Ishikawa (cell line): ENCODE measurements around the gene STX18.

Experiments used
- CEBPB ChIP-seq: IDR thresholded peaks from 2 replicates; pipeline ENCODE4 v1.6.1; 2012
- CREB1 ChIP-seq: IDR thresholded peaks from 2 replicates; pipeline ENCODE4 v1.6.1; 2012; ENCODE audit warnings: low read depth
- EGR1 ChIP-seq: IDR thresholded peaks from 2 replicates; pipeline ENCODE4 v1.6.1; 2012
- EP300 ChIP-seq: IDR thresholded peaks from 2 replicates; pipeline ENCODE4 v1.6.1; 2012; ENCODE audit warnings: borderline replicate concordance
- FOXM1 ChIP-seq: IDR thresholded peaks from 2 replicates; pipeline ENCODE4 v1.6.1; 2012; ENCODE audit warnings: low read depth, borderline replicate concordance
- NFIC ChIP-seq: IDR thresholded peaks from 2 replicates; pipeline ENCODE4 v1.6.1; 2012
- RAD21 ChIP-seq: IDR thresholded peaks from 2 replicates; pipeline ENCODE4 v1.6.1; 2012; ENCODE audit warnings: low read depth
- TAF1 ChIP-seq: IDR thresholded peaks from 2 replicates; pipeline ENCODE4 v1.6.1; 2012; ENCODE audit warnings: low read depth, mild to moderate bottlenecking
- TCF12 ChIP-seq: IDR thresholded peaks from 2 replicates; pipeline ENCODE4 v1.6.1; 2012; ENCODE audit warnings: low read depth
- TEAD4 ChIP-seq: IDR thresholded peaks from 2 replicates; pipeline ENCODE4 v1.6.1; 2012
- YY1 ChIP-seq: IDR thresholded peaks from 2 replicates; pipeline ENCODE4 v1.6.1; 2012; ENCODE audit warnings: low read depth
- ZBTB7A ChIP-seq: IDR thresholded peaks from 2 replicates; pipeline ENCODE4 v1.6.1; 2012; ENCODE audit warnings: low read depth
- TF ChIP-seq, protein P1 (sequence below): IDR thresholded peaks from 2 replicates; pipeline ENCODE4 v1.6.1; 2012
- TF ChIP-seq, protein P2 (sequence below): IDR thresholded peaks from 2 replicates; pipeline ENCODE4 v1.6.1; 2012
- TF ChIP-seq, protein P3 (sequence below): IDR thresholded peaks from 2 replicates; pipeline ENCODE4 v1.6.1; 2012; ENCODE audit warnings: low read depth, mild to moderate bottlenecking

The STX18 gene

DNA sequence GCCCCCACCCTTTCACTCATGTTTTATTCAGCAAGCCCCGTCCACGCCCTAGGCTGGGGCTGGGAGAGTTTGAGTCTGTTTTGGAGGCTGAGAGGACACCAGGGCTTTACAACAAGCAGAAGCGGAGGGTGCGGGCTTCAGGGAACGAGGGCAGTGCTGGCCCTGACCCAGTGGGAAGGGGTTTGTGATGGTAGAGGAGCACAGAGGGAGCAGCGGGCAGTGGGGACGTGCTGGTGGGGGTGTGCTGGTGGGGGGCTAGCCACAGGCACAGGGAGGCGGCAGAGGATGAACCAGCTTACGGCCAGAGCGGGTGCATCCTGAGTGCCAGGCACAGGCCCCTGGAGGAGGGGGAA, 128.5 kb downstream of the STX18 start:
- TF ChIP-seq NFIC (no peak), CREB1 (no peak), TCF12 (no peak), CEBPB (no peak), ZBTB7A (no peak), EP300 (no peak), TAF1 (no peak)
- TF ChIP-seq, protein P1, sequence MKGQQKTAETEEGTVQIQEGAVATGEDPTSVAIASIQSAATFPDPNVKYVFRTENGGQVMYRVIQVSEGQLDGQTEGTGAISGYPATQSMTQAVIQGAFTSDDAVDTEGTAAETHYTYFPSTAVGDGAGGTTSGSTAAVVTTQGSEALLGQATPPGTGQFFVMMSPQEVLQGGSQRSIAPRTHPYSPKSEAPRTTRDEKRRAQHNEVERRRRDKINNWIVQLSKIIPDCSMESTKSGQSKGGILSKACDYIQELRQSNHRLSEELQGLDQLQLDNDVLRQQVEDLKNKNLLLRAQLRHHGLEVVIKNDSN = no peak
- TF ChIP-seq, protein P2, sequence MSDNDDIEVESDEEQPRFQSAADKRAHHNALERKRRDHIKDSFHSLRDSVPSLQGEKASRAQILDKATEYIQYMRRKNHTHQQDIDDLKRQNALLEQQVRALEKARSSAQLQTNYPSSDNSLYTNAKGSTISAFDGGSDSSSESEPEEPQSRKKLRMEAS = no peak
- TF ChIP-seq, protein P3, sequence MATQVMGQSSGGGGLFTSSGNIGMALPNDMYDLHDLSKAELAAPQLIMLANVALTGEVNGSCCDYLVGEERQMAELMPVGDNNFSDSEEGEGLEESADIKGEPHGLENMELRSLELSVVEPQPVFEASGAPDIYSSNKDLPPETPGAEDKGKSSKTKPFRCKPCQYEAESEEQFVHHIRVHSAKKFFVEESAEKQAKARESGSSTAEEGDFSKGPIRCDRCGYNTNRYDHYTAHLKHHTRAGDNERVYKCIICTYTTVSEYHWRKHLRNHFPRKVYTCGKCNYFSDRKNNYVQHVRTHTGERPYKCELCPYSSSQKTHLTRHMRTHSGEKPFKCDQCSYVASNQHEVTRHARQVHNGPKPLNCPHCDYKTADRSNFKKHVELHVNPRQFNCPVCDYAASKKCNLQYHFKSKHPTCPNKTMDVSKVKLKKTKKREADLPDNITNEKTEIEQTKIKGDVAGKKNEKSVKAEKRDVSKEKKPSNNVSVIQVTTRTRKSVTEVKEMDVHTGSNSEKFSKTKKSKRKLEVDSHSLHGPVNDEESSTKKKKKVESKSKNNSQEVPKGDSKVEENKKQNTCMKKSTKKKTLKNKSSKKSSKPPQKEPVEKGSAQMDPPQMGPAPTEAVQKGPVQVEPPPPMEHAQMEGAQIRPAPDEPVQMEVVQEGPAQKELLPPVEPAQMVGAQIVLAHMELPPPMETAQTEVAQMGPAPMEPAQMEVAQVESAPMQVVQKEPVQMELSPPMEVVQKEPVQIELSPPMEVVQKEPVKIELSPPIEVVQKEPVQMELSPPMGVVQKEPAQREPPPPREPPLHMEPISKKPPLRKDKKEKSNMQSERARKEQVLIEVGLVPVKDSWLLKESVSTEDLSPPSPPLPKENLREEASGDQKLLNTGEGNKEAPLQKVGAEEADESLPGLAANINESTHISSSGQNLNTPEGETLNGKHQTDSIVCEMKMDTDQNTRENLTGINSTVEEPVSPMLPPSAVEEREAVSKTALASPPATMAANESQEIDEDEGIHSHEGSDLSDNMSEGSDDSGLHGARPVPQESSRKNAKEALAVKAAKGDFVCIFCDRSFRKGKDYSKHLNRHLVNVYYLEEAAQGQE = no peak

DNA sequence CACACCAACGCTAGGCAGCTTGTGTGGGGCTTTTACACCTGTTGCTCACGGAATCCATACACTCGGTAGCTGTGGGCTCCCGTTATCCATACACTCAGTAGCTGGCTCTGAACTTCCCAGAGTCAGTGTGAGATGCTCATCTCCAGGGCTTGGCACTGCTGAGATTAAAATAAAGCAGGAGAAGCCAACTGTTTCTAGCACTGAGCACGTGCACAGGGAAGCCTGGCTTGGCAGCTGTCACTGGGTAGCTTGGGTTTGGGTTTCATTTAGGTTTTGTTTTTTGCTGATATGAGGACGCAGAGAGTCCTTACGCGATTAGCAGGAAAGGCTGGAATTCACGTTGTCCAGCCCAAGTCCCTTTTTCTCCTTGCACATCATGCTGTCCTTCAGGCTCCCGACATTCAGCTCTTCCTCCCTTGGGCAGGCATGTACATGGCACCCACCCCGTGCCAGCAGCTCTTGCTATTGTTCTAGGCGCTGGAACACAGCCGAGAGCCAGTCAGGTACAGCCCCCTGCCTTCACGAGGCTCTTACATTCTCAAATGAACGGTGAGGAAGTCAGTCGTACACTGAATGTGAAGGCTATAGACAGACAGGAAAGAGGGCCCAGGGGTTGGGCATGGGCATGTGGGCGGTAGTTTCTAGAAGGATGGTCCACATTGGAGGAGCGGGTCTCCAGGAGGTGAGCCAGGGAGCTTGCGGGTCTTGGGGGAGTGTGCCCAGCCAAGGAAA, 129.0 kb downstream of the STX18 start:
- TF ChIP-seq, protein P3 = no peak
- TF ChIP-seq CREB1 = no peak
- TF ChIP-seq RAD21 = no peak
- no peak for TF ChIP-seq FOXM1
- TF ChIP-seq, protein P1 = no peak
- no peak for TF ChIP-seq TAF1
- no peak for TF ChIP-seq CEBPB
- no peak for TF ChIP-seq TCF12
- no peak for TF ChIP-seq EP300

DNA sequence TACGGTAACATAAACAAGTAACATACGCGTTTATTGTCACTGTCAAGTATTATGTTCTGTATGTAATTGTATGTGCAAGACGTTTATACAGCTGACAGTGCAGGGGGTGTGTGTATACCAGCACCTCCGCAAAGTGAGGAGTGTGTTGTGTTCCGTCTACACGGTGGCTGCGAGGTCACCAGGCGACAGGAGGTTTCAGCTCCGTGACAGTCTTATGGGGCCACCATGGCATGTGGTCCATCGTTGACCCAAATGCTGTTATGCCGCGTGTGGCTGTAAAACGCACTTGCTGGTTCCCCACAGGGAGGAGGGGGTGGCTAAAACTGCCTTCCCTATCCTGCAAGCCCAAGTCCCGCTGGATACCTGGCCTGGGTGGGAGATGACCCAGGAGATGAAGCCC, 129.9 kb downstream of the STX18 start:
- TF ChIP-seq RAD21 = no peak
- TF ChIP-seq TEAD4 = no peak
- TF ChIP-seq CREB1 = no peak

DNA sequence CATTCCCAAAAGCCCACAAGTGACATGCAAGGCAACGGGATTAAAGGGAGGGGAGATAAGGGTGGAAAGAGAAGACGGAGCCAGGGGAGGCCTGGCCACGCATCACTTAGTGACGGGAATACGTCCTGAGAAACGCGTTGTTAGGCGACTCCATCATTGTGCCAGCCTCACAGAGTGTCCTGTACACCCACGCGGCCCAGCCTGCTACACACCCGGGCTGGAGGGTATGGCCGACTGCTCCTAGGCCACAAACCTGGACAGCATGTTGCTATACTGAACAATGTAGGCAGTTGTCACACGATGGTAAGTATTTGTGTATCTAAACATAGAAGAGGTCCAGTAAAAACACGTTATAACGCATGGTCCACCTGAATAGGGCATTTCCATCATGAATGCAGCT, 131.6 kb downstream of the STX18 start:
- TF ChIP-seq, protein P1 = no peak
- TF ChIP-seq RAD21 = no peak
- TF ChIP-seq, protein P2 = no peak
- TF ChIP-seq, protein P3 = no peak
- TF ChIP-seq ZBTB7A = no peak
- no peak for TF ChIP-seq EP300
- no peak for TF ChIP-seq YY1
- TF ChIP-seq EGR1 = no peak
- TF ChIP-seq TAF1 = no peak
- no peak for TF ChIP-seq CEBPB
- TF ChIP-seq TEAD4 = no peak
